Mononuclear cell (primary cell): ENCODE data around the gene NETO1. TPM values are rescaled to one million over a fixed set of nuclear protein-coding genes. Genes with fewer than 3 reads are reported as not detected.

Source experiments
- H3K27me3 ChIP-seq: 2 replicates; pipeline ENCODE4 v1.6.0; 2011; ENCODE audit warnings: low read length, control low read depth; ENCODE audit not compliant: insufficient read depth
- H3K4me1 ChIP-seq: 2 replicates; pipeline ENCODE4 v1.5.1; 2011; ENCODE audit warnings: mild to moderate bottlenecking, low read length, control low read depth; ENCODE audit not compliant: insufficient read depth
- H3K4me3 ChIP-seq: 2 replicates; pipeline ENCODE4 v1.5.1; 2011; ENCODE audit warnings: mild to moderate bottlenecking, low read length, moderate library complexity
- H3K9me3 ChIP-seq: 2 replicates; pipeline ENCODE4 v1.5.1; 2011; ENCODE audit warnings: low read depth, mild to moderate bottlenecking, control low read depth, low read length
- total RNA-seq: library from RNA; depleted of rRNA; stranded (reverse); fragments of >200 nt; gene quantifications from one replicate; pipeline ENCODE4 v1.2.3, GENCODE V29; 2012

Gene NETO1
- total RNA-seq, 1 donor = 1.5 TPM

- Histone ChIP-seq H3K4me1 (no peaks in the 10 kb centered on the region), H3K27me3 (no peaks in the 10 kb centered on the region), H3K4me3 (no peak overlapping the region), H3K9me3 (no peaks in the 10 kb centered on the region)
These were observed 48.7 kb downstream of the NETO1 start for GRCh38 chr18:72819050-72819449.

DNA sequence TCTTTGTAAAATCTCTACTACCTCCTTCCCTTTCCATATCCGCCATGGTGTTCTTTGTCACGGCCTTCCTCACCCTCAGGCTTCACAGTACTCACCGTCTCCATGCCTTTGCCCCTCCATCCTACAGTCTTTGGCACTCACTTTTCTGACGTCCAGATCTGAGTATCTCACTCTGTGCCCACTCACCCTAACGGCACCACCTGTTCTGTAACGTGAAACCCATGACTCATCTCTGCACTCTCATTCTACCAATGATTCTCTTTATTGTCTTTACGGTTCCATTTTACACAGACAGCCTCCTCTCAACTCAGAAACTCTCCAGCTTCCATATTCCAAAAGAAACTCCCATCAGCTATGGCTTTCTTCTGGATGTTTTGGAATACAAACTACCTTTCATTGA is 56.7 kb downstream of the NETO1 start:
- H3K27me3 ChIP-seq = no peaks in the 10 kb centered on the region
- no peaks in the 10 kb centered on the region for H3K4me1 ChIP-seq
- H3K4me3 ChIP-seq = no peak overlapping the region
- H3K9me3 ChIP-seq = no peaks in the 10 kb centered on the region

- no peaks in the 10 kb centered on the region for H3K4me1 ChIP-seq
- no peak overlapping the region for H3K4me3 ChIP-seq
- no peaks in the 10 kb centered on the region for H3K9me3 ChIP-seq
- H3K27me3 ChIP-seq = no peaks in the 10 kb centered on the region
These were observed 59.1 kb downstream of the NETO1 start for GRCh38 chr18:72808680-72809079.

- no peaks in the 10 kb centered on the region for H3K9me3 ChIP-seq
- no peaks in the 10 kb centered on the region for H3K27me3 ChIP-seq
- no peaks in the 10 kb centered on the region for H3K4me1 ChIP-seq
- H3K4me3 ChIP-seq = no peak overlapping the region
These were observed 68.7 kb downstream of the NETO1 start for GRCh38 chr18:72799106-72799505.

DNA sequence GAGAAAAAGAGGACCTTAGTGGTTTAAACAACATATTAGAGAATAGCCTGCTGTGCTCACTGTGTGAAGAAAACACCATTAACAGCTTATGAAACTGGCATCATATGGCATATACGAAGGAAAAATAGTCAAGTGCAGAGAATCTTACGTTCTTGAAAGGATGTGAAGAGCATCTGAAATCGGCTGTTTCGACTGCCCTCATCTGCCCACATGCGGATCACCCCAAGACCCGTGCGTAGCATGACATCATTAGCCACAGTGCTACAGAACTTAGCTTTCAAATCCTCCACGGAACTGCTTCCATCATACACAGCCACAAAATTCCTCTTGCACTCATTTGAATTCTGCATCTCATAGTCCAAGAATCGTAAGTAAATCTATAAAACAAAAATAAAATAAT is 84.3 kb downstream of the NETO1 start:
- Histone ChIP-seq H3K27me3 (no peaks in the 10 kb centered on the region), H3K4me1 (no peaks in the 10 kb centered on the region), H3K9me3 (no peaks in the 10 kb centered on the region)

GRCh38 chr18:72774914-72775313 is 92.9 kb downstream of the NETO1 start:
- no peaks in the 10 kb centered on the region for H3K27me3 ChIP-seq
- H3K4me3 ChIP-seq = no peak overlapping the region
- H3K4me1 ChIP-seq = no peaks in the 10 kb centered on the region
- no peaks in the 10 kb centered on the region for H3K9me3 ChIP-seq

More for the DNA sequence above, 84.3 kb downstream of the NETO1 start:
- no peak overlapping the region for H3K4me3 ChIP-seq

DNA sequence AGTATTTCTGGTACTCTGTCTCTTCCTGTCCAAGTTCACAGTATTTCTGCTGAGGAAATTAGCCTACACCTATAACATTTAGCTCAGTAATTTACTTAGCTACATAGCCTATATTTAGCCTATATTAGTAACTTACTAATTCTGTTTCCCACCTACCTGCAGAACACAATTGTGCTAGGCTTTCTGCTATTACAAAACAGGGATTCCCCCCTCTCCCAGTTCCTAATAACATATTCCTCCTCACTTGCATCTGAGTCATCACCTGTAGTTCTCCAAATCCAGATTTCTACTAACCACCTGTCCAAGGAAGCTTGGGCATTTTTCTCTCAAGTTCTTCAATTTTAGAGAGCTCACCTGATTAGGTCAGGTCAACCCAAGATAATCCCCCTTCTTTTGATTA is 94.9 kb downstream of the NETO1 start:
- Histone ChIP-seq H3K27me3 (no peaks in the 10 kb centered on the region), H3K9me3 (no peaks in the 10 kb centered on the region), H3K4me3 (no peak overlapping the region), H3K4me1 (no peaks in the 10 kb centered on the region)

GRCh38 chr18:72768681-72769229 is 99.0 kb downstream of the NETO1 start:
- H3K4me1 ChIP-seq = no peaks in the 10 kb centered on the region
- no peaks in the 10 kb centered on the region for H3K9me3 ChIP-seq
- no peaks in the 10 kb centered on the region for H3K27me3 ChIP-seq
- no peak overlapping the region for H3K4me3 ChIP-seq

- H3K27me3 ChIP-seq = no peaks in the 10 kb centered on the region
- no peaks in the 10 kb centered on the region for H3K4me1 ChIP-seq
- H3K9me3 ChIP-seq = no peaks in the 10 kb centered on the region
- no peak overlapping the region for H3K4me3 ChIP-seq
These were observed 105.2 kb downstream of the NETO1 start for GRCh38 chr18:72762515-72763122.

DNA sequence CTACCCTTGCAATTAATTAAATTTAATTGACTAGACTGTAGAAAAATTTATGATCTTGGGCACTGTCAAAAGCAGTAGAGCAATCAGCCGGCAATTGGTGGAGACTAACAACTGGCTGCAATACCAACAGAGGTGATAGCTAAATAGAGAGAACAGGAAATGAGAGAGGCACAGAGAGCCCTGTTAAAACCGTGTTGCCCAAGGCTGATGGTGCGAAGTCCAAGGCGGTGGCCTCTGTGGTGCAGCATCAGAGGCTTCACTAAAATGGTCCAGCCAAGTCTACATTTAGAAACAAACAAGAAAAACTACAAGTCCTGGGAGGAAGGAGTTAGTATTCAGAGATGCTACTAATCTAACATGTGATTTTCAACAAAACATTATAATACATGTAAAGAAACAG is 115.6 kb downstream of the NETO1 start:
- H3K9me3 ChIP-seq = no peaks in the 10 kb centered on the region
- no peak overlapping the region for H3K4me3 ChIP-seq
- H3K4me1 ChIP-seq = no peaks in the 10 kb centered on the region
- H3K27me3 ChIP-seq = no peaks in the 10 kb centered on the region

- Histone ChIP-seq H3K4me1 (no peaks in the 10 kb centered on the region), H3K4me3 (no peak overlapping the region), H3K9me3 (no peaks in the 10 kb centered on the region), H3K27me3 (no peaks in the 10 kb centered on the region)
These were observed 125.8 kb downstream of the NETO1 start for GRCh38 chr18:72742002-72742401.

GRCh38 chr18:72738136-72738535 is 129.7 kb downstream of the NETO1 start:
- no peaks in the 10 kb centered on the region for H3K27me3 ChIP-seq
- H3K4me3 ChIP-seq = no peak overlapping the region
- H3K9me3 ChIP-seq = no peaks in the 10 kb centered on the region
- no peaks in the 10 kb centered on the region for H3K4me1 ChIP-seq

DNA sequence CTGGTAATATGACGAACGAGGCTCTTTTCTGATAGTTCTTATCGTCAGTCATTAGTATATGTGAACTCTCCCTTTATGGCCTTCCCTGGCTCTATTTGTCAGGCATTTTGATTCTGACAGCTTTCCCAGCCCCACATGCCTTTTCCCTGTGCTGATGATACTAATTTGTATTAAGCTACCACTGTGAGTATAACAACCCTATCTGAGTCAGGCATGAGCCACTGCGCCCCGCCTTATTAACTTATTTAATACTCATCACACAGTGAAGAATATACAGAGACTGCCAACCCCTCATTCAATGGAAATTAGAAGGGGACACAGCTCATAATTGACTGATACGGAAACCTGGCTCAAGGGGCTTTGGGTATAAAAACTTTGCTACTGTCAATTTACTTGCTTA is 140.0 kb downstream of the NETO1 start:
- Histone ChIP-seq H3K4me3 (no peak overlapping the region), H3K27me3 (no peaks in the 10 kb centered on the region), H3K9me3 (no peaks in the 10 kb centered on the region), H3K4me1 (no peaks in the 10 kb centered on the region)

- no peak overlapping the region for H3K4me3 ChIP-seq
- H3K27me3 ChIP-seq = no peaks in the 10 kb centered on the region
- no peaks in the 10 kb centered on the region for H3K9me3 ChIP-seq
- no peaks in the 10 kb centered on the region for H3K4me1 ChIP-seq
These were observed 140.6 kb downstream of the NETO1 start for GRCh38 chr18:72727038-72727655.

GRCh38 chr18:72726201-72726600 is 141.6 kb downstream of the NETO1 start:
- Histone ChIP-seq H3K27me3 (no peaks in the 10 kb centered on the region), H3K4me3 (no peak overlapping the region), H3K4me1 (no peaks in the 10 kb centered on the region), H3K9me3 (no peaks in the 10 kb centered on the region)

GRCh38 chr18:72721330-72721729 is 146.5 kb downstream of the NETO1 start:
- Histone ChIP-seq H3K4me3 (no peak overlapping the region), H3K27me3 (no peaks in the 10 kb centered on the region), H3K4me1 (no peaks in the 10 kb centered on the region), H3K9me3 (no peaks in the 10 kb centered on the region)
